SK-N-MC (cell line): ENCODE data around the gene ADAMTS4.

Experiments used
- EZH2 ChIP-seq: fragments of 200-600 bp; sonication (generic); IDR thresholded peaks from one replicate; pipeline ENCODE4 v1.6.1; 2017; ENCODE audit warnings: antibody characterized with exemption
- POLR2AphosphoS5 ChIP-seq: IDR thresholded peaks from 2 replicates; pipeline ENCODE4 v1.6.1; 2012; ENCODE audit warnings: mild to moderate bottlenecking, low read depth, low read length, borderline replicate concordance

GRCh38 chr1:161172776-161173376, 26.0 kb downstream of the ADAMTS4 start:
- no peak for TF ChIP-seq EZH2
- no peak for TF ChIP-seq POLR2AphosphoS5
